Measurements from ENCODE around the gene CTDSPL. TPM values are rescaled to one million over a fixed set of nuclear protein-coding genes. Genes with fewer than 3 reads are reported as not detected.

CTDSPL gene
- total and polyA plus RNA-seq, 10 of the 15 experiments (the other 5 are each of a cell fraction or from before 2014, with no cell fraction given), result 0.05 to 0.51 (median 0.18) TPM; not detected in 6

DNA sequence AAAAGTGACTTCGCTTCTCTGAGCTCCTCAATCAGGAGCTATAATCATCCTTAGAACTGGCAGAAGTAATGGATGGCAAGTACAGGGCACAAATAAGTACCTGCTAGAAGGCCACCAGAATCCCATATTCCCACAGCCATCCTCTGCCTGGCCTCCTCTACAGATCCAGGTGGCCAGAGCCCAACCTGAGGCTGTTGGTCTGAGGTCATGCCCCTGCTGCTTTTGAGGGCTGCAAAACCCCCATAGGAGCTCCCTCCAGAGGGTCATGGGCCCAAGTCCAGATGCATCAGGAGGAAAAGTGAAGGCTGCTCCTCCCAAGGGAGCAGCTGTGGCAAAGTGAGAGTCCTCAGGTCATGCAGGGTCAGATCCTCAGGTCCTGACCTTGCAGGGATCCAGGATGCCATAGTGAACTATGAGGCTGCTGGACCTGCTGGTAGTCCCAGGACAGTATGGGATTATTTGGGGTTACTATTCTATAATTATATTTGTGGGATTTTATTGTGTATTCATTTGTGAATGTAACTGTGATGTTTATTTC is 170.7 kb downstream of the CTDSPL start:
- H3K4me1 ChIP-seq (ENCODE audit: control insufficient read depth, insufficient read depth, low read length), result no peaks in the 10 kb centered on the region
- H3K27ac ChIP-seq (ENCODE audit: control insufficient read depth, insufficient read depth), result no peak overlapping the region
- no peak overlapping the region for H3K4me2 ChIP-seq (ENCODE audit: control insufficient read depth, insufficient read depth)
- POLR2A ChIA-PET, result no interaction called here
- no peak overlapping the region for H3K9ac ChIP-seq (ENCODE audit: control insufficient read depth, insufficient read depth, low read length)
- TF ChIP-seq PAX5 (IDR thresholded peaks at IDR 0.05; ENCODE audit: borderline replicate concordance, low read depth, low read length) (no peak), FOXM1 (IDR thresholded peaks at IDR 0.05; ENCODE audit: low read depth, low read length) (no peak), SMARCA5 (IDR thresholded peaks at IDR 0.05) (no peak), SREBF1 (IDR thresholded peaks at IDR 0.05; ENCODE audit: low read length) (no peak), ATF7 (IDR thresholded peaks at IDR 0.05; ENCODE audit: low read depth) (no peak), RAD51 (IDR thresholded peaks at IDR 0.05) (no peak), JUNB (IDR thresholded peaks at IDR 0.05) (no peak), GATAD2B (conservative IDR thresholded peaks at IDR 0.05; ENCODE audit: low read depth) (no peak)
- TF ChIP-seq, protein P1, sequence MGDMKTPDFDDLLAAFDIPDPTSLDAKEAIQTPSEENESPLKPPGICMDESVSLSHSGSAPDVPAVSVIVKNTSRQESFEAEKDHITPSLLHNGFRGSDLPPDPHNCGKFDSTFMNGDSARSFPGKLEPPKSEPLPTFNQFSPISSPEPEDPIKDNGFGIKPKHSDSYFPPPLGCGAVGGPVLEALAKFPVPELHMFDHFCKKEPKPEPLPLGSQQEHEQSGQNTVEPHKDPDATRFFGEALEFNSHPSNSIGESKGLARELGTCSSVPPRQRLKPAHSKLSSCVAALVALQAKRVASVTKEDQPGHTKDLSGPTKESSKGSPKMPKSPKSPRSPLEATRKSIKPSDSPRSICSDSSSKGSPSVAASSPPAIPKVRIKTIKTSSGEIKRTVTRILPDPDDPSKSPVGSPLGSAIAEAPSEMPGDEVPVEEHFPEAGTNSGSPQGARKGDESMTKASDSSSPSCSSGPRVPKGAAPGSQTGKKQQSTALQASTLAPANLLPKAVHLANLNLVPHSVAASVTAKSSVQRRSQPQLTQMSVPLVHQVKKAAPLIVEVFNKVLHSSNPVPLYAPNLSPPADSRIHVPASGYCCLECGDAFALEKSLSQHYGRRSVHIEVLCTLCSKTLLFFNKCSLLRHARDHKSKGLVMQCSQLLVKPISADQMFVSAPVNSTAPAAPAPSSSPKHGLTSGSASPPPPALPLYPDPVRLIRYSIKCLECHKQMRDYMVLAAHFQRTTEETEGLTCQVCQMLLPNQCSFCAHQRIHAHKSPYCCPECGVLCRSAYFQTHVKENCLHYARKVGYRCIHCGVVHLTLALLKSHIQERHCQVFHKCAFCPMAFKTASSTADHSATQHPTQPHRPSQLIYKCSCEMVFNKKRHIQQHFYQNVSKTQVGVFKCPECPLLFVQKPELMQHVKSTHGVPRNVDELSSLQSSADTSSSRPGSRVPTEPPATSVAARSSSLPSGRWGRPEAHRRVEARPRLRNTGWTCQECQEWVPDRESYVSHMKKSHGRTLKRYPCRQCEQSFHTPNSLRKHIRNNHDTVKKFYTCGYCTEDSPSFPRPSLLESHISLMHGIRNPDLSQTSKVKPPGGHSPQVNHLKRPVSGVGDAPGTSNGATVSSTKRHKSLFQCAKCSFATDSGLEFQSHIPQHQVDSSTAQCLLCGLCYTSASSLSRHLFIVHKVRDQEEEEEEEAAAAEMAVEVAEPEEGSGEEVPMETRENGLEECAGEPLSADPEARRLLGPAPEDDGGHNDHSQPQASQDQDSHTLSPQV (IDR thresholded peaks at IDR 0.05), result no peak
- TF ChIP-seq, protein P2, sequence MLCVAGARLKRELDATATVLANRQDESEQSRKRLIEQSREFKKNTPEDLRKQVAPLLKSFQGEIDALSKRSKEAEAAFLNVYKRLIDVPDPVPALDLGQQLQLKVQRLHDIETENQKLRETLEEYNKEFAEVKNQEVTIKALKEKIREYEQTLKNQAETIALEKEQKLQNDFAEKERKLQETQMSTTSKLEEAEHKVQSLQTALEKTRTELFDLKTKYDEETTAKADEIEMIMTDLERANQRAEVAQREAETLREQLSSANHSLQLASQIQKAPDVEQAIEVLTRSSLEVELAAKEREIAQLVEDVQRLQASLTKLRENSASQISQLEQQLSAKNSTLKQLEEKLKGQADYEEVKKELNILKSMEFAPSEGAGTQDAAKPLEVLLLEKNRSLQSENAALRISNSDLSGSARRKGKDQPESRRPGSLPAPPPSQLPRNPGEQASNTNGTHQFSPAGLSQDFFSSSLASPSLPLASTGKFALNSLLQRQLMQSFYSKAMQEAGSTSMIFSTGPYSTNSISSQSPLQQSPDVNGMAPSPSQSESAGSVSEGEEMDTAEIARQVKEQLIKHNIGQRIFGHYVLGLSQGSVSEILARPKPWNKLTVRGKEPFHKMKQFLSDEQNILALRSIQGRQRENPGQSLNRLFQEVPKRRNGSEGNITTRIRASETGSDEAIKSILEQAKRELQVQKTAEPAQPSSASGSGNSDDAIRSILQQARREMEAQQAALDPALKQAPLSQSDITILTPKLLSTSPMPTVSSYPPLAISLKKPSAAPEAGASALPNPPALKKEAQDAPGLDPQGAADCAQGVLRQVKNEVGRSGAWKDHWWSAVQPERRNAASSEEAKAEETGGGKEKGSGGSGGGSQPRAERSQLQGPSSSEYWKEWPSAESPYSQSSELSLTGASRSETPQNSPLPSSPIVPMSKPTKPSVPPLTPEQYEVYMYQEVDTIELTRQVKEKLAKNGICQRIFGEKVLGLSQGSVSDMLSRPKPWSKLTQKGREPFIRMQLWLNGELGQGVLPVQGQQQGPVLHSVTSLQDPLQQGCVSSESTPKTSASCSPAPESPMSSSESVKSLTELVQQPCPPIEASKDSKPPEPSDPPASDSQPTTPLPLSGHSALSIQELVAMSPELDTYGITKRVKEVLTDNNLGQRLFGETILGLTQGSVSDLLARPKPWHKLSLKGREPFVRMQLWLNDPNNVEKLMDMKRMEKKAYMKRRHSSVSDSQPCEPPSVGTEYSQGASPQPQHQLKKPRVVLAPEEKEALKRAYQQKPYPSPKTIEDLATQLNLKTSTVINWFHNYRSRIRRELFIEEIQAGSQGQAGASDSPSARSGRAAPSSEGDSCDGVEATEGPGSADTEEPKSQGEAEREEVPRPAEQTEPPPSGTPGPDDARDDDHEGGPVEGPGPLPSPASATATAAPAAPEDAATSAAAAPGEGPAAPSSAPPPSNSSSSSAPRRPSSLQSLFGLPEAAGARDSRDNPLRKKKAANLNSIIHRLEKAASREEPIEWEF (IDR thresholded peaks at IDR 0.05; ENCODE audit: insufficient replicate concordance, low read depth, low read length), result no peak
- BruUV-seq (replicated peaks), result no TSS peak
- intact Hi-C loops (cut with micrococcal nuclease; ENCODE audit: unreplicated experiment) (no loop called here), in situ Hi-C loops (cut with MboI) (no loop called here)
- H3K4me3 ChIP-seq, result no peak overlapping the region
- H2AFZ ChIP-seq (ENCODE audit: control insufficient read depth, low read depth, low read length), result no peak overlapping the region
- H3K9me3 ChIP-seq (replicated peaks; ENCODE audit: control insufficient read depth, insufficient read depth, low read length), result no peaks in the 10 kb centered on the region
- RAD21 ChIA-PET (ENCODE audit: unreplicated experiment), result no interaction called here
- 76% methylated on average over 1 of the region's 1 CpG for WGBS (ENCODE audit: insufficient coverage, insufficient replicate concordance, low lambda C conversion rate, missing lambda C conversion rate)
- H3K36me3 ChIP-seq (ENCODE audit: control insufficient read depth in 2 of 2, insufficient read depth in 2 of 2, low read length in 1 of 2), result no peaks in the 10 kb centered on the region
- H3K27me3 ChIP-seq (replicated peaks in 1 of 2; ENCODE audit: control insufficient read depth in 2 of 2, insufficient read depth in 2 of 2, low read length in 1 of 2), result peaks cover 8 to 17% of the 10 kb centered on the region in 2 experiments
- ATAC-seq (no peak), FAIRE-seq (no peak), DNase-seq (ENCODE audit: low read depth, low spot score) (no peak)
- CTCF ChIA-PET, result no interaction called here
- SMC1A ChIA-PET (ENCODE audit: uncharacterized antibody, unreplicated experiment), result no interaction called here
- H3K79me2 ChIP-seq (ENCODE audit: control insufficient read depth, insufficient read depth, low read length), result no peaks in the 10 kb centered on the region
- no peaks in the 10 kb centered on the region for H4K20me1 ChIP-seq (ENCODE audit: control insufficient read depth, insufficient read depth)

Measured in GM12878 (cell line).